T-cell (primary cell): Measurements from ENCODE around the gene TNFRSF12A. TPM values are rescaled to one million over a fixed set of nuclear protein-coding genes. Genes with fewer than 3 reads are reported as not detected.

Experiments
- ATAC-seq, 4 experiments: fragments of 200-7000 bp in 3 of 4; fragments of 150-1000 bp in 1 of 4; cut with Tn5 transposase; replicated peaks in 1 of 4; 1 replicate in 3 of 4; 2 replicates in 1 of 4; pipeline ENCODE4 v1.10.0; 2021; ENCODE audit warnings: moderate library complexity in 3 of 4, mild to moderate bottlenecking in 2 of 4, moderate number of reproducible peaks in 1 of 4
- CTCF ChIA-PET, 2 donors: fragments of 300-600 bp; sonication (Branson Sonifier 250); formaldehyde crosslinking; loops; one replicate each; lab custom pipeline; 2022; ENCODE audit warnings: antibody characterized with exemption in 2 of 2; lab: Charles Lee
- POLR2A ChIA-PET, 2 donors: fragments of 300-600 bp; sonication (Branson Sonifier 250); formaldehyde crosslinking; loops; one replicate each; lab custom pipeline; 2022; ENCODE audit warnings: antibody characterized with exemption in 2 of 2; lab: Charles Lee
- DNase-seq, 35 experiments: peaks; one replicate each; pipeline versions ENCODE4 v3.0.0 to v3.0.0-alpha.2; 2013 to 2023
- H3K27ac ChIP-seq: one replicate; pipeline ENCODE4 v1.5.1; 2013; ENCODE audit warnings: low read length
- H3K27me3 ChIP-seq, 2 experiments: replicated peaks in 1 of 2; 1 replicate in 1 of 2; 2 replicates in 1 of 2; pipeline versions ENCODE4 v1.6.1 to v1.7.0; 2013; ENCODE audit warnings: low read length in 1 of 2, mixed read lengths in 1 of 2; ENCODE audit not compliant: control insufficient read depth in 2 of 2, insufficient read depth in 2 of 2; ENCODE audit errors: extremely low read depth in 1 of 2
- H3K36me3 ChIP-seq, 2 donors: 1 replicate in 1 of 2; 2 replicates in 1 of 2; pipeline versions ENCODE4 v1.6.1 to v1.7.0; 2013; ENCODE audit warnings: low read length in 1 of 2; ENCODE audit not compliant: control insufficient read depth in 2 of 2, insufficient read depth in 1 of 2; ENCODE audit errors: extremely low read depth in 1 of 2
- H3K4me1 ChIP-seq, 2 experiments: 1 replicate in 1 of 2; 2 replicates in 1 of 2; pipeline versions ENCODE4 v1.6.1 to v1.7.0; 2013; ENCODE audit warnings: low read length in 2 of 2, mixed read lengths in 1 of 2; ENCODE audit not compliant: insufficient read depth in 2 of 2, control insufficient read depth in 1 of 2; ENCODE audit errors: extremely low read depth in 1 of 2
- H3K4me3 ChIP-seq, 2 donors: 1 replicate in 1 of 2; 2 replicates in 1 of 2; pipeline versions ENCODE4 v1.5.1 to v1.7.0; 2013; ENCODE audit warnings: mild to moderate bottlenecking in 2 of 2, low read length in 1 of 2, moderate library complexity in 1 of 2; ENCODE audit not compliant: control insufficient read depth in 1 of 2; ENCODE audit errors: extremely low read depth in 1 of 2
- H3K9me3 ChIP-seq: 2 replicates; pipeline ENCODE4 v1.7.0; 2013
- H3K27ac Mint-ChIP-seq, 2 donors: one replicate each; pipeline ENCODE4 v1.8.0; 2020 to 2021; ENCODE audit warnings: mild to moderate bottlenecking in 2 of 2, mixed read lengths in 2 of 2
- H3K27me3 Mint-ChIP-seq, 2 donors: one replicate each; pipeline ENCODE4 v1.8.0; 2021 to 2022; ENCODE audit warnings: mixed read lengths in 2 of 2
- H3K36me3 Mint-ChIP-seq: one replicate; pipeline ENCODE4 v1.8.0; 2021; ENCODE audit warnings: mixed read lengths
- H3K4me1 Mint-ChIP-seq, 3 donors: one replicate each; pipeline ENCODE4 v1.8.0; 2020 to 2022; ENCODE audit warnings: mixed read lengths in 3 of 3, mild to moderate bottlenecking in 1 of 3
- H3K4me3 Mint-ChIP-seq, 3 donors: one replicate each; pipeline ENCODE4 v1.8.0; 2020 to 2022; ENCODE audit warnings: mild to moderate bottlenecking in 3 of 3, mixed read lengths in 3 of 3, moderate library complexity in 3 of 3
- H3K9me3 Mint-ChIP-seq, 3 donors: one replicate each; pipeline ENCODE4 v1.8.0; 2020 to 2022; ENCODE audit warnings: mixed read lengths in 3 of 3
- WGBS: methylation state at CpG from one replicate; pipeline ENCODE4 v1.1.5; 2013; ENCODE audit warnings: missing lambda C conversion rate; ENCODE audit not compliant: insufficient coverage; 5-methylcytosine and 5-hydroxymethylcytosine counted together
- total RNA-seq, 35 experiments: library from RNA in 6 of 35; stranded (reverse) in 6 of 35; fragments of 120-200 nt in 1 of 35; gene quantifications; one replicate each; pipeline versions ENCODE4 v1.2.1 to v1.2.4 and lab custom pipeline; 2013 to 2026

Gene TNFRSF12A
- total RNA-seq, 5 donors from 2014 or later (not counting 1 experiment from before 2014, with no cell fraction given), result 0.43 to 3.7 (median 2.5) TPM

DNA sequence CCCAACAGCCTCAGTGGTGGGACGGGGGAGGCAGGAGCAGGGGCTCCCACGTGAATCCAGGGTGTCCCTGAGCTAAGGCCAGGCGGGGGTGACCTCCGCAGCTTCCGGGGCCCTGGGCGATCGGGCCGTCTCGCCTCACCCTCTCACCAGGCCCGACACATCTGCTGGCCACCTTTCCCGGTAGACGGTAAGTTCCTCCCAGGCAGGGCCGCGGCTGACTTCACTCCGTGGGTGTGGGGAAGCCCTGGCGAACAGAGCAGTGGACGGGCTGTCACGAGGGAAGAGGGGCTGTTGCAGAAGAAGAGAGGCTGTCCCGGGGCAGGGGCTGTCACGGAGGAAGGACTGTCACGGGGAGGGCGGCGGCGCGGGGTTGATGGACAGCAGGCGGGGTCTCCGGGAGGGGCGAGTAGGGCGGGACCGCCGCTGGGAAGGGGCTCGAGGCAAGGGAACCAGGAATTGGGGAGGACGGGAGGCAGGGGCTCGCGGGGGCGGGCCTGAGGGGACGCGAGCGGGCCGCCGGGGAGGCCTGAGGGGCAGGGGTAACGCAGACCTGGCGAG lies 40.4 kb upstream of the TNFRSF12A start:
- ChIA-PET CTCF (no interaction called here), POLR2A (no interaction called here)
- H3K36me3 Mint-ChIP-seq, result no peaks in the 10 kb centered on the region
- ATAC-seq (no peak), DNase-seq (no peak)
- WGBS, result under 1% methylated on average over 30 of the region's 43 CpGs
- peaks cover 10 to 15% (median 15%) of the 10 kb centered on the region in 3 donors for H3K4me1 Mint-ChIP-seq
- Histone ChIP-seq H3K27ac (no peak overlapping the region), H3K4me3 (peak overlapping the region in 1 of 2 donors; percentile 88), H3K36me3 (no peaks in the 10 kb centered on the region), H3K9me3 (no peaks in the 10 kb centered on the region), H3K4me1 (peaks cover 2 to 27% of the 10 kb centered on the region in 2 experiments), H3K27me3 (peaks cover 0 to 28% of the 10 kb centered on the region in 2 experiments)
- no peaks in the 10 kb centered on the region for H3K9me3 Mint-ChIP-seq
- no peak overlapping the region for H3K27ac Mint-ChIP-seq
- H3K4me3 Mint-ChIP-seq, result peak overlapping the region; percentile 47 to 74 (median 50)
- H3K27me3 Mint-ChIP-seq, result no peaks in the 10 kb centered on the region

DNA sequence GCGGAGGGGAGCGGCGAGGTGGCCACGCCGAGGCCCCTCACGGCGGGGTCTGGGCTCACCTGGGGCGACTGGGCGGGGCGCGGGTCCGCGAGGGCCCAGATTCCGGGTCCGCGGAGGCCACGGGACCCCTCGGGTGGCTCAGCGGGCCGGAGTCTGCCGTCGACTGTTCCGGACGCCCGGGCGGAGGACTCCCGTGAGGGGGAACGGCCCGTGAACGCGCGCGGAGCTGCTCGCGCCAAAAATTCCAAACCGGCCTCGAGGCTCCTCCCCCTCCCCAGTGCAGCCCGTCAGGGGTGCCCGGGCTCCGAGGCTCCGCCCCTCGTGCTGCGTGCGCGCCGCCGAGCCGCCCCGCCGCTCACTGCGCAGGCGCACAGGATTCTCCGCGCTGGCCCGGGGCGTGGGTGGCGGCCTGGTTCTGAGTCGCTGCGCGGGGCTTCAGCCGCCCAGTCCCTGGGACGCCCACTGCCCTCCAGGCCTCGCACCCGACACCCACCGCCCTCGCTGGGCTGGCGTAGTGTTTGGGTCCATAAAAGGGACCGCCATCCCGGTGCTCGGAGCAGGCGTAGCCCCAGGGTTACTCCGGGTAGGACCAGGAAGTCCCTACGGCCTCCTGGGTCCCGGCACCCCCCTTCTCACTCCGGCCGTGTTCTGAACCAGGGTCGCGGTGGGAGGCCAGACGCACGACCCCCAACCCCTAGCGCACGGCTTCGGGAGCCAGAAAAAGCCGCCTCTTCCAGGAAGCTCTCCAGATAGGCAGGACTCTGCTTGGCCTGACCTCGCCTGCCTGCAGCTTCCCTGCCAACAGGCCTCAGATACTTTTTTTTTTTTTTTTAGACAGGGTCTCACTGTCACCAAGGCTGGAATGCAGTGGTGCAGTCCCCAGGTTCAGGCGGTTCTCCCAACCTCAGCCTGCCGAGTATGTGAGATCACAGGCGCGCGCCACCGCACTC lies 39.7 kb upstream of the TNFRSF12A start, which contains the start of gene PKMYT1:
TSS of gene PKMYT1 (minus strand) at position 220 of the 950 bp plus-strand sequence. CDS start 789 bp downstream, outside the sequence.
- peaks cover 10 to 15% (median 15%) of the 10 kb centered on the region in 3 donors for H3K4me1 Mint-ChIP-seq
- Histone ChIP-seq H3K27ac (peak within 1 kb of the TSS; percentile 81), H3K9me3 (no peaks in the 10 kb centered on the region), H3K36me3 (no peaks in the 10 kb centered on the region), H3K4me1 (peaks cover 2 to 27% of the 10 kb centered on the region in 2 experiments), H3K27me3 (peaks cover 0 to 31% of the 10 kb centered on the region in 2 experiments), H3K4me3 (peak within 1 kb of the TSS; percentile 88 to 94)
- ATAC-seq (peak; percentile 91 to 95 (median 94)), DNase-seq (peak; percentile 80 to 97 (median 92))
- 7% methylated on average over 84 of the region's 91 CpGs for WGBS
- H3K36me3 Mint-ChIP-seq, result no peaks in the 10 kb centered on the region
- peak within 1 kb of the TSS; percentile 74 to 77 (median 74) for H3K4me3 Mint-ChIP-seq
- ChIA-PET POLR2A (interaction anchor here in 1 of 2 donors (0.6 kb wide), 2 partner anchors 12 to 47 kb away, joined by 4 to 6 read pairs; no protein-coding TSS in a partner anchor), CTCF (no interaction called here)
- H3K9me3 Mint-ChIP-seq, result no peaks in the 10 kb centered on the region
- no peaks in the 10 kb centered on the region for H3K27me3 Mint-ChIP-seq
- H3K27ac Mint-ChIP-seq, result peak within 1 kb of the TSS; percentile 66

DNA sequence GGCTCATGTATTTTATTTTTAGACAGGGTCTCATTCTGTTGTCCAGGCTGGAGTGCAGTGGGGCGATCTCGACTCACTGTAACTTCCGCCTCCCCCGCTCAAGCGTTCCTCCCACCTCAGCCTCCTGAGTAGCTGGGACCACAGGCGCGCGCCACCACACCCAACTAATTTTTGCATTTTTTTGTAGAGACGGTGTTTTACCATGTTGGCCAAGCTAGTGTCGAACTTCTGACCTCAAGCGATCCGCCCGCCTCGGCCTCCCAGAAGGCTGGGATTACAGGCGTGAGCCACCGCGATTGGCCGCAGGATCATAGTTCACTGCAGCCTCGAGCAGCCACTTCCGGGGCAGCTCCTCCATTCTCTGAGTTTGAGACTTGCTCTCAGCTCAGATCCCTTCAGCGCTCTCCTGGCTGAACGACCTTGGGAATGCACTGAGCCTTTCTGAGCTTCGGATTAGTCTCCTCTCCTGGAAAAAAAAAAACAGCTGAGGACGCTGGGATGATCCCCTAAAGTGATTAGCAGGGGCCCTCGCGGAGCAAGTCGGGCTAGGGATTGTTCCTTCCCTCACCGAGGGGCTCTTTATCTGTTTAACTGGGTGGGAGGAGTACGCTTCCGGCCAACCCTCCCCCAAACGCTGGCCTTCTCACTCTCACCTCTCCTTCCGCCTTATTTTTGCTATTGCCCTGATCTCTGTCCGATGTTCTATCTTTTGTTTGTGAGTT lies 38.8 kb upstream of the TNFRSF12A start:
- peak overlapping the region; percentile 74 to 77 (median 74) for H3K4me3 Mint-ChIP-seq
- no peaks in the 10 kb centered on the region for H3K9me3 ChIP-seq
- H3K27ac Mint-ChIP-seq, result peak overlapping the region; percentile 66
- 91% methylated on average over 17 of the region's 33 CpGs for WGBS
- H3K27me3 ChIP-seq, result peaks cover 0 to 37% of the 10 kb centered on the region in 2 experiments
- H3K36me3 Mint-ChIP-seq, result no peaks in the 10 kb centered on the region
- peaks cover 2 to 27% of the 10 kb centered on the region in 2 experiments for H3K4me1 ChIP-seq
- no peaks in the 10 kb centered on the region for H3K27me3 Mint-ChIP-seq
- POLR2A ChIA-PET, result interaction anchor here in 1 of 2 donors (0.6 kb wide), 1 partner anchor 46 kb away, joined by 6 read pairs; no protein-coding TSS in a partner anchor
- peak overlapping the region in 1 of 2 donors; percentile 94 for H3K4me3 ChIP-seq
- H3K27ac ChIP-seq, result no peak overlapping the region
- CTCF ChIA-PET, result no interaction called here
- peaks cover 10 to 15% (median 15%) of the 10 kb centered on the region in 3 donors for H3K4me1 Mint-ChIP-seq
- H3K36me3 ChIP-seq, result no peaks in the 10 kb centered on the region
- H3K9me3 Mint-ChIP-seq, result no peaks in the 10 kb centered on the region
- ATAC-seq, result no peak
- no peak for DNase-seq

DNA sequence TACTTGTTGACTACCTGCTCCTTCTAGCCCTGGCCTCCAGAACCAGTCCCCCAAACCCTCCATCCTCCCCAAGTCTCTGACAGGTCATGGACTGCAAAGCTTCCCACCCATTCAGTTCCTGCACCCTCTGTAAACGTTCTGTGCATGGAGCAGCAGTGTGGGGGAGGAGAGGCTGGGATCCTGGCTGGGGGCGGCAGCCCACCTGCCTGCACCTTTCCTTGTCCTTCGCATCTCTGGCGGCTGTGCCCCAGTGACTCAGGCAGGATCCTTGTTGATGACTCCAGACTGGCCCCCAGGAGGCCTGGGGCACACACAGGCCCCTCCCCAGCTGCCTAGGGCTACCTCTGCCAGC lies 38.3 kb upstream of the TNFRSF12A start:
- Mint-ChIP-seq H3K4me1 (peaks cover 10 to 15% (median 15%) of the 10 kb centered on the region in 3 donors), H3K4me3 (peak overlapping the region; percentile 63 to 77 (median 74)), H3K27me3 (no peaks in the 10 kb centered on the region), H3K36me3 (no peaks in the 10 kb centered on the region), H3K9me3 (no peaks in the 10 kb centered on the region), H3K27ac (peak overlapping the region in 1 of 2 donors; percentile 50)
- ChIA-PET POLR2A (no interaction called here), CTCF (no interaction called here)
- no peak overlapping the region for H3K4me3 ChIP-seq
- ATAC-seq, result no peak
- WGBS, result 90% methylated on average over 2 of the region's 4 CpGs
- H3K9me3 ChIP-seq, result no peaks in the 10 kb centered on the region
- peaks cover 2 to 27% of the 10 kb centered on the region in 2 experiments for H3K4me1 ChIP-seq
- H3K27ac ChIP-seq, result no peak overlapping the region
- peaks cover 0 to 40% of the 10 kb centered on the region in 2 experiments for H3K27me3 ChIP-seq
- no peaks in the 10 kb centered on the region for H3K36me3 ChIP-seq
- DNase-seq, result no peak

DNA sequence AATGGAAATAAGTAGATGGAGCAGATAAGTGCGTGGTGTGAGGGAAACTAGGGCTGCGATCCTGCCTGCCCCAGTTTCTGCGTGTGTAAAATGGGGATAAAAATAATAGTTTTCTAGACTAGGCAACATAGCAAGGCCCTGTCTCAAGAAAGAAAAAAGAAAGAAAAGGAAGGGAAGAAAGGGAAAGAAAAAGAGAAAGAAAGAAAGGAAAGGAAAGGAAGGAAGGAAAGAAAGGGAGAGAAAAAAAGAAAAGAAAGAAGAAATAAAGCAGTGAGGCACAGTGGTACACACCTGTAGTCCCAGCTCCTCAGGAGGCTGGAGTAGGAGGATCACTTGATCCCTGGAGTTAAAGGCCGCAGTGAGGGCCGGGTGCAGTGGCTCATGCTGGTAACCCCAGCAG lies 37.8 kb upstream of the TNFRSF12A start:
- Histone ChIP-seq H3K4me1 (peaks cover 2 to 27% of the 10 kb centered on the region in 2 experiments), H3K27me3 (peaks cover 0 to 44% of the 10 kb centered on the region in 2 experiments), H3K36me3 (no peaks in the 10 kb centered on the region), H3K27ac (no peak overlapping the region), H3K9me3 (no peaks in the 10 kb centered on the region), H3K4me3 (no peak overlapping the region)
- DNase-seq (no peak), ATAC-seq (no peak)
- ChIA-PET POLR2A (no interaction called here), CTCF (interaction anchor here in 1 of 2 donors (0.7 kb wide), 1 partner anchor 148 kb away, joined by 10 read pairs; no protein-coding TSS in a partner anchor)
- 97% methylated on average over 4 of the region's 5 CpGs for WGBS
- H3K4me1 Mint-ChIP-seq, result peaks cover 10 to 15% (median 15%) of the 10 kb centered on the region in 3 donors
- no peaks in the 10 kb centered on the region for H3K27me3 Mint-ChIP-seq
- H3K9me3 Mint-ChIP-seq, result no peaks in the 10 kb centered on the region
- no peaks in the 10 kb centered on the region for H3K36me3 Mint-ChIP-seq
- H3K4me3 Mint-ChIP-seq, result peak overlapping the region in 2 of 3 donors; percentile 24 to 74
- H3K27ac Mint-ChIP-seq, result no peak overlapping the region
